Renal cortex interstitium (tissue), 15 donors: Measurements from ENCODE around the gene KIF2C. TPM values are rescaled to one million over a fixed set of nuclear protein-coding genes. Genes with fewer than 3 reads are reported as not detected.
"Not testable (repeated sequence)": the region's sequence is repeated elsewhere in the genome, so short reads cannot be mapped to it uniquely, and the experiment has no call there.

ENCODE experiments used
- DNase-seq, 11 donors: peaks; one replicate each; pipeline ENCODE4 v3.0.0-alpha.2; 2013; ENCODE audit warnings: low read depth in 9 of 11, low spot score in 4 of 11; ENCODE audit errors: extremely low read depth in 1 of 11
- long read RNA-seq, 16 experiments: transcript quantifications; one replicate each; lab custom pipeline, GENCODE V29; 2026
- polyA plus RNA-seq, 3 donors: library from polyadenylated mRNA; unstranded; fragments of 120-200 nt; gene quantifications; one replicate each; pipeline ENCODE4 v1.2.1, GENCODE V29; 2013; ENCODE audit not compliant: insufficient read length in 3 of 3

Gene KIF2C
- polyA plus RNA-seq: 10 to 100 TPM; 22.7 to 32.6 (median 30.8) TPM
- long read RNA-seq, donor 1, partial matches to known transcripts: 0 of 2 reads
- long read RNA-seq, donor 1, other reads (novel, unspliced or antisense): 0 of 2 reads
- long read RNA-seq, donor 2, partial matches to known transcripts: 0 of 1 reads
- long read RNA-seq, donor 2, other reads (novel, unspliced or antisense): 0 of 1 reads
- long read RNA-seq, donor 3, partial matches to known transcripts: 13 of 14 reads
- long read RNA-seq, donor 3, other reads (novel, unspliced or antisense): 0 of 14 reads
- long read RNA-seq, donor 4, partial matches to known transcripts: 0 of 4 reads
- long read RNA-seq, donor 4, other reads (novel, unspliced or antisense): 0 of 4 reads
- long read RNA-seq, donor 5: 0 reads
- long read RNA-seq, donor 6, transcript KIF2C-202 (21 exons, 2,879 nt): major isoform, 5 of 5 reads
- long read RNA-seq, donor 6, partial matches to known transcripts: 0 of 5 reads
- long read RNA-seq, donor 6, other reads (novel, unspliced or antisense): 0 of 5 reads
- long read RNA-seq, donor 7, partial matches to known transcripts: 0 of 2 reads
- long read RNA-seq, donor 7, other reads (novel, unspliced or antisense): 0 of 2 reads
- long read RNA-seq, donor 8, partial matches to known transcripts: 16 of 18 reads
- long read RNA-seq, donor 8, other reads (novel, unspliced or antisense): 0 of 18 reads
- long read RNA-seq, donor 9, partial matches to known transcripts: 0 of 3 reads
- long read RNA-seq, donor 9, other reads (novel, unspliced or antisense): 0 of 3 reads
- long read RNA-seq, donor 10, partial matches to known transcripts: 0 of 4 reads
- long read RNA-seq, donor 10, other reads (novel, unspliced or antisense): 0 of 4 reads
- long read RNA-seq, donor 11, partial matches to known transcripts: 0 of 1 reads
- long read RNA-seq, donor 11, other reads (novel, unspliced or antisense): 0 of 1 reads
- long read RNA-seq, donor 12: 0 reads
- long read RNA-seq, donor 13, partial matches to known transcripts: 0 of 11 reads
- long read RNA-seq, donor 13, other reads (novel, unspliced or antisense): 8 of 11 reads
- long read RNA-seq, donor 14, transcript KIF2C-202 (21 exons, 2,879 nt): major isoform, 5 of 5 reads
- long read RNA-seq, donor 14, partial matches to known transcripts: 0 of 5 reads
- long read RNA-seq, donor 14, other reads (novel, unspliced or antisense): 0 of 5 reads
- long read RNA-seq, donor 15, partial matches to known transcripts: 0 of 2 reads
- long read RNA-seq, donor 15, other reads (novel, unspliced or antisense): 0 of 2 reads
- long read RNA-seq, donor 16, transcript KIF2C-202 (21 exons, 2,879 nt): major isoform, 5 of 5 reads
- long read RNA-seq, donor 16, partial matches to known transcripts: 0 of 5 reads
- long read RNA-seq, donor 16, other reads (novel, unspliced or antisense): 0 of 5 reads

GRCh38 chr1:44739307-44740178 lies at the start of gene KIF2C:
Gene KIF2C, plus strand, starts transcription at chr1:44739837. Its CDS starts 96 bp downstream, at chr1:44739933.
- peak; percentile 89 to 98 (median 95) for DNase-seq

GRCh38 chr1:44693159-44693558 lies 46.5 kb upstream of the KIF2C start:
- no peak for DNase-seq

GRCh38 chr1:44693900-44694299 lies 45.7 kb upstream of the KIF2C start:
- no peak for DNase-seq

- no peak for DNase-seq
Measured at GRCh38 chr1:44694863-44695478, 44.7 kb upstream of the KIF2C start.

- DNase-seq: no peak
Measured at GRCh38 chr1:44695671-44696070, 44.0 kb upstream of the KIF2C start.

GRCh38 chr1:44696101-44696500 lies 43.5 kb upstream of the KIF2C start:
- no peak for DNase-seq

GRCh38 chr1:44696789-44697345 lies 42.8 kb upstream of the KIF2C start:
- DNase-seq: no peak

GRCh38 chr1:44698138-44698537 lies 41.5 kb upstream of the KIF2C start:
- no peak for DNase-seq

- not testable (repeated sequence) for DNase-seq
Measured at GRCh38 chr1:44699375-44699774, 40.3 kb upstream of the KIF2C start.

- DNase-seq: no peak
Measured at GRCh38 chr1:44700573-44700972, 39.1 kb upstream of the KIF2C start.

- DNase-seq: peak in 3 of 11 donors; percentile 38 to 42 (median 40)
Measured at GRCh38 chr1:44701141-44701573, 38.5 kb upstream of the KIF2C start.

GRCh38 chr1:44705470-44705869 lies 34.2 kb upstream of the KIF2C start:
- DNase-seq: no peak

GRCh38 chr1:44705938-44706337 lies 33.7 kb upstream of the KIF2C start:
- no peak for DNase-seq

GRCh38 chr1:44707112-44707881 lies 32.3 kb upstream of the KIF2C start:
- DNase-seq: no peak

- no peak for DNase-seq
Measured at GRCh38 chr1:44707959-44708831, 31.4 kb upstream of the KIF2C start.
